ENCODE measurements around the gene ARL6IP5. TPM values are rescaled to one million over a fixed set of nuclear protein-coding genes. Genes with fewer than 3 reads are reported as not detected.

The ARL6IP5 gene
- total and polyA plus RNA-seq, 9 of the 15 experiments (the other 6 are each of a cell fraction or from before 2014, with no cell fraction given) = 10.3 to 54.0 (median 12.7) TPM

DNA sequence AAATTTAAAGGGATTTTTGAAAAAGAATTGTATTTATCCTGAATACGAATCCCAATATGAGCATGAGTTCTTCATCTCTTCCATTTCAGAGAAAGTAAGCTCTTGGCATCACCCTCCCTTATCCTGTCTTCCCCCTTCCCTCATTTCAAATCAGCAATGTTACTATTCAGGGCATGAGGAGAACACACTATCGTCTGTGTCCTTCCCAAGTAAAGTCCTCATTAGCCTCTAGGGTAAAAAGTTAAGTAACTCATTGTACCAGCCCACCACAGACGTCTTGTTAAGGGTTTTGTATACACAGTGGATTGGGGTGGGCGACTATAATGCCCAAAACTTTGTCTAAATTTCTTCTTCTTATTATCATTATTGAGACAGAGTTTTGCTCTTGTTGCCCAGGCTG is 14.8 kb downstream of the ARL6IP5 start:
- H3K9me1 ChIP-seq (ENCODE audit: control insufficient read depth, insufficient read depth, low read length) = no peaks in the 10 kb centered on the region
- intact Hi-C loops (cut with micrococcal nuclease) (no loop called here), in situ Hi-C loops (cut with MboI) (no loop called here)
- FAIRE-seq (no peak), ATAC-seq (no peak), DNase-seq (ENCODE audit: extremely low read depth in 1 of 4, low spot score in 3 of 4) (no peak)
- no peaks in the 10 kb centered on the region for H3K9me3 ChIP-seq (replicated peaks; ENCODE audit: control insufficient read depth, insufficient read depth, low read depth, low read length)
- H4K20me1 ChIP-seq (replicated peaks; ENCODE audit: control insufficient read depth, insufficient read depth, low read length) = no peaks in the 10 kb centered on the region
- TF ChIP-seq SMARCA4 (IDR thresholded peaks at IDR 0.05) (no peak), GABPA (tag; conservative IDR thresholded peaks at IDR 0.05; ENCODE audit: low read depth) (no peak), ZNF140 (CRISPR knock-in tag; IDR thresholded peaks at IDR 0.05) (no peak), MCM2 (IDR thresholded peaks at IDR 0.05; ENCODE audit: low read depth) (no peak), ZNF316 (IDR thresholded peaks at IDR 0.05) (no peak), TCFL5 (CRISPR knock-in tag; conservative IDR thresholded peaks at IDR 0.05) (no peak), ZNF311 (CRISPR knock-in tag; IDR thresholded peaks at IDR 0.05) (no peak)
- TF ChIP-seq, protein P1, sequence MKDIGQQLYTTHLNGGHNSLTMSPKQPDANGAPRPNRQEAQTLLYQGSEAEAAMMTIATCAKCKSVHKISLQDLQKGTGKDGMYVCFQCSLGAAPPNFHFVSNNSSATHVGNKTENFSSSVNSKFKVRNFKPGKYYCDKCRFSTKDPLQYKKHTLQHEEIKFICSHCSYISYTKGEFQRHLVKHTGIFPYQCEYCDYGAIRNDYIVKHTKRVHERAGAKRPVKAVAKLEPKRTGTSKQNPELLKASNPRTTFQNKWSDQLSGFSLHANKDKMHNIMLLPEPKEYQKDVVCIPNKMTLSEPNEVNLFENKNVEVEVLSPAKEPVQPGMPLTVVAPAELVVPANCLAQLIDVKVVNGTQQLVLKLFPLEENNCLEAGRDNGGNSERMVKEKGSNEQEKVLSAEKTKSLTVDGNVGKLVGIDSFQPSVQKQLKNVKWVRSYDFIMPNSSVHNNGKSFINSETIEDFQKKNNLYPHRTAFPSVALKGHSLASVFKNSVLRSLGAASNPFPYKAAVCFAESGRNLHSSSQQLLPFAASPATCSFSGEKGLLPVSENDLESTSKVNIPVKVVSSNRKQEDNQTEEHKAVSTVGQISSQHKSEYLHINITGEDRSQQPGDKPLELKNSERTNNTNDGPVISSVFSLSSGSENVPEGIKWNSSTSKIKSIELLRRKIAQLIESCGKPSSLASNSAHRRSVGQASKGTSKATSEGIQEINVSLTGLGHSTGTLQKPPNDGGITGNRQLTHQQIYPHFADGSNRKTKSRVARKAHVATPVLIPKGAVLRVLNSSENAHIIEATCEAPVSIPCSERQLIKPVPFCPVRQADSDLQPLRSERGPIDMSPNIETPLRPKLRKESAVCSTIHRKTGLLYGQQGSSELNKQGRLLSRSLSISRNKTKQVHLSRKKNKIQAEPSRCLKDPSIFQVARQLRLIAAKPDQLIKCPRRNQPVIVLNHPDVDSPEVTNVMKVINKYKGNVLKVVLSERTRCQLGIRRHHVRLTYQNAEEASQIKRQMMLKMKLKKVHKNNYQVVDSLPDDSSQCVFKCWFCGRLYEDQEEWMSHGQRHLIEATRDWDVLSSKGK (CRISPR knock-in tag; IDR thresholded peaks at IDR 0.05) = no peak
- no peak overlapping the region for H3K4me2 ChIP-seq (ENCODE audit: insufficient read depth, low read length)
- H3K27ac ChIP-seq (ENCODE audit: extremely low read depth, low read depth, low read length) = no peak overlapping the region
- no peak overlapping the region for H3K9ac ChIP-seq (ENCODE audit: insufficient read depth in 1 of 2, low read depth in 2 of 2, low read length in 2 of 2)
- WGBS (ENCODE audit: insufficient coverage, low coverage, missing lambda C conversion rate) = 70% methylated on average over 4 of the region's 4 CpGs
- H3K79me2 ChIP-seq (ENCODE audit: control insufficient read depth, insufficient read depth, low read length) = no peaks in the 10 kb centered on the region
- H3K4me1 ChIP-seq (replicated peaks in 1 of 2; ENCODE audit: control insufficient read depth in 2 of 2, insufficient read depth in 2 of 2, low read length in 2 of 2) = peaks cover 3 to 5% of the 10 kb centered on the region in 2 experiments; a peak in 4 of 5 replicates
- POLR2A ChIA-PET = interaction anchor here (1.0 to 2.6 kb wide), 2 partner anchors 9 to 36 kb away, joined by 4 to 17 read pairs; no protein-coding TSS in a partner anchor
- no TSS peak for BruUV-seq (replicated peaks)
- H3K4me3 ChIP-seq = no peak overlapping the region
- CTCF ChIA-PET (ENCODE audit: low intra/inter-chr PET ratio) = no interaction called here
- peaks cover 12% of the 10 kb centered on the region; the same call in 1 of the 3 replicates for H3K36me3 ChIP-seq (ENCODE audit: control insufficient read depth, insufficient read depth, low read length)
- no peaks in the 10 kb centered on the region for H3K27me3 ChIP-seq (ENCODE audit: control insufficient read depth in 2 of 2, insufficient read depth in 2 of 2, low read length in 2 of 2)
- no peak overlapping the region for H2AFZ ChIP-seq (ENCODE audit: low read depth, low read length)

All from K562 (cell line).